GM18508 (cell line): ENCODE measurements around the gene PHF20.
A peak's percentile ranks its signal among the peaks of the same experiment; 100 is the strongest.
"Not testable (repeated sequence)": the region's sequence is repeated elsewhere in the genome, so short reads cannot be mapped to it uniquely, and the experiment has no call there.

Source experiments
- ATAC-seq: cut with Tn5 transposase; IDR thresholded peaks from one replicate; pipeline ENCODE4 v1.9.1; 2021; ENCODE audit warnings: moderate number of reproducible peaks; ENCODE audit not compliant: insufficient read depth, unreplicated experiment

PHF20 gene

DNA sequence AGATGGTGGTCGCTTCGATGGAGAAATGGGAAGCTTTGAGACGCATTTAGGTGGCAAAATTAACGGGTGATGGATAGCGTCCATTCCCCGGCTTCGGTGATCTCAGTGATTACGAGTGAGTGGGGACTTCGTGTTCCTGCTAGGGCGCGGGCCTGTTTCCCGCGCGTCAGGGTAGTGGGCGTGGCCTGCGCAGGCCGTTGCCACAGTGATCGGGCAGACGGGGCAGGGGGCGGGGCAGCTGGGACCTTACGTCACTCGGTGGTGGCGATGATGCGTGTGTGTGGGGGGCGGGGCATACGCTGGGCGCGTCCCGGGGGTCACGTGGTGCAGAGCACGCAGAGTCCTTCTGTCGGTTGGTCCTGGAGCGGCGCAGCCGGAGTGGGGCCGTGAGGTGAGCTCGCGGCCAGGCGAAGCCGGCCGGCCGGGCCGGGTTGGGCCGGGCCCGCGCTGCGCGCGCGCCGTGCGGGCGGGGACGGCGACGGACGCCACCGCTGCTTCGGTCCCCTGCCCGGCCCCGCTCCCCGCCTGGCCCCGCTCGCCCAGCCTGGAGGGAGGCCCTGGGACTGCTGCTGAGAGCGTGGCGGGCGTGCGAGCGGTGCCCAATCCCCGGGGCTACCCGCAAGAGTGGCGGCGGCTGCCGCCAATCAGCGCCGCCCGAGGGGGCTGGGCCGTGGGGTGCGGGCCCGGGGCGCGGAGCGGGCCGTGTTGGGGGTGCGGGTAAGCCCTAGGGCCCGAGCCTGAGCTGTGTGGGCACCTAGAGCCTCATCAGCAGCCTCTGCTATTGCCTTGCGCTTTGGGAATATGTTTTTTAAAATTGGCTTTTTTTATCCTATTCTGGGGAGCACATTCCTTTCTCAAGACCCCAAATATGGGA is at the start of gene PHF20:
Gene PHF20, plus strand, starts transcription at position 327 of the 874 bp plus-strand sequence. CDS start 29,508 bp downstream, outside the sequence.
- peak; percentile 34 for ATAC-seq

- ATAC-seq: not testable (repeated sequence)
These were observed 48.6 kb upstream of the PHF20 start for GRCh38 chr20:35723275-35723639.

DNA sequence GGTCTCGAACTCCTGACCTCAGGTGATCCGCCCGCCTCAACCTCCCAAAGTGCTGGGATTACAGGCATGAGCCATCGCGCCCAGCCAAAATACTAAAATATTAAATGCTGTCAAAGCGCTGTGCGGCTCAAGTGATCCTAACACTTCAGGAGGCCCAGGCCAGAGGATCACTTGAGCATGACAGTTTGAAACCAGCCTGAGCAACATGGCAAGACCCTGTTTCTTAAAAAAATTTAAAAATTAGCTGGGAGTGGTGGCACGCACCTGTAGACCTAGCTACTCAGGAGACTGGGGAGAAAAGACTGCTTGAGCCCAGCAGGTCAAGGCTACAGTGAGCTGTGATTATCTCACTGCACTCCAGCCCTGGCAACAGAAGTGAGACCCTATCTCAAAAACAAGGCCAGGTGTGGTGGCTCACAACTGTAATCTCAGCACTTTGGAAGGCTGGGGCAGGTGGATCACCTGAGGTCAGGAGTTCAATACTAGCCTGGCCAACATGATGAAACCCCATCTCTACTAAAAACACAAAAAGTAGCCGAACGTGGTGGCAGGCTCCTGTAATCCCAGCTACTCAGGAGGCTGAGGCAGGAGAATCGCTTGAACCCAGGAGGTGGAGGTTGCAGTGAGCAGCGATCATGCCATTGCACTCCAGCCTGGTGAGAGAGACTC is 48.0 kb upstream of the PHF20 start:
- ATAC-seq: not testable (repeated sequence)

DNA sequence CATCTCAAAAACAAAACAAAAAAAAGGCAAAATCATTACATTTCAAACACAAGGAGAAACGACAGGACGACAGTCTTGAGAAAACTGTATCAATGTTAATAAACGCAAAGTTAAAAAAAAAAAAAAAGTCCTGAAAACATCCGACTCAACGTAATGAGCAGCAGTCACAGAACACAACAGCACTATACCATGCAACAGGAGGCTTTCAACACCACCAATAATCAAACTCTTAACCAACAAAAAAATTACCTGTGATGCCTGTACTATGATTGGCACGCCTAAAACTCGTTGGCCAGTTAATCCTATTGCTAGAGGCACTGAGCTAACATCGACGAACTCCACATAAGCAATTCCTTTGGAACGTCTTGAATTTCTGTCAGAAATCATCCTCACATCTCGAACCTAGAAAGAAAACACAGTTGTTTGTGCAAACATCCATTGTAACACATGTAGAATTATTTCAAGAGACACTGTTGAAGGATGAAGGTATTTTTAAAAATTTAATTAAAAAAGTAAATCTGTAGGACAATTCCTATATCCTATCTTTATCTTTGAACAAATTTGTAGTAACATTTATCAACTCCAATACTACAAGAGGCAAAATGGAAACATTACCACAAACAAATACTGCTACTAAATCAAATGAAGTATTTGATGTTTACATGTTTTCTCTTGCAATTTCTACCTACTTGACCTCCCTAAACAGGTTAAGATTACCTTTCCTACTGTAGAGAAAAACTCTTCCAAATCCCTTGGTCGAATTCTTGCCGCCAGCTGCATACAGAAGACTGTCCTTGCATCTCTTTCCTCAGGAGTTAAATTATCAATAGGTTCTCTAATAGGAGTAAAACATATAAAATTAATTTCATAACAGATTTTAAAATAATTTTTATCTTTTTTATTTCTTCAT is 47.2 kb upstream of the PHF20 start:
- ATAC-seq: no peak

GRCh38 chr20:35726842-35727711 is 44.7 kb upstream of the PHF20 start:
- no peak for ATAC-seq

DNA sequence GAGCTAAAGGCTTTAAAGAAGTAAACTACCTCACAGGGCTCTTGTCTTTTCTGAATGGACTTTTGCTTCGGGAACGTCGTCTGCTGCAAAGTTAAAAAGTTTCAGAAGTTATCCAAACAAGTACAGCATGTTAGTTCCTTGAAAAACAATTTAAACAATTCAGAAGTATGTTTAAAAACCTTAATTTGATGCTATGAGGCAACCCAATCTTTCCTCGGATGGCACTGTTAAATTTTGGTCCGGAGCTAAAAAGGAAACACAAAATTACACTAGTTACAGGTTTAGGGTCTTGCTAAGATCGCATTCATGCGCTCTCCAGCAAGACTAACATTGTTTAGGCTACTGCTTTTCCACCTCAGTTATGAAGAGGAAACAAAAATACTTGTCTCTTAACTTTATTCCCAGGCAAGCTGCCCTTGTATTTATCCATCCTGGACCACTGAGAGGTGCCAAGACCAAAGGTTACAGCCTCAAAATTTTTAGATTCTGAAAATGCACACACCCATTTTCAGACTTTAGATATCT is 42.5 kb upstream of the PHF20 start:
- no peak for ATAC-seq

DNA sequence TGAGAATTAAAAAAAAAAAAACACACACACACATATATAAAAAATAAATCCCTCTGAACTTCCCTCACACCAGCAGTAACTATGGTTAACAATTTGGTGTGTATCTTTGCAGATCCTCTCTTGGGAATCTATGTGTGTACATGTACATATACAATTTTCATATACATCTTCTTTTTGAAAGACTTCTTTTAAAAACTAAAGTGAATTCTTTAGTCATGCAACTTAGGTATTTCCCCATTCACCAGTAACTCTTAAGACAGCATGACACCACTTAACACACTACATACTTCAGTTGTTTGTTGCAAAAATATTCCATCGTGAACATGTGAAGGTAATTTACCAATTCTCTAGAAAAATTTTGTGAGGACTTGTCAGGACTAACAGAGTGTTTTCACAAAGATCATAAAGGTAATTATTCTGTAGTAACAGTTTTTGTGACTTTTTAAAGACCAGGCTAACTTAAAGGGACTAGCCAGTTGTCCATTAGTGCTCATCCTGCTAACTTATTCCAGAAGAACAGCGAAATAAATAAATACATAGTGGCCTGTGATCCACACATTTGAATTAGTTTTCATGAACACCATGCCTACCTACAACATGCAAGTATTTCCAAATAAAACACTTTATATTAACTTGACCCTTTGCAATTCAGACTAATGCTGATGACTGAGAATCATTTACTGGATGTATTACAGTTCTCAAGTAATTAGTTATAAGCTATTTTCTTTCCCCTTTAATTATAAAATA is 41.8 kb upstream of the PHF20 start:
- ATAC-seq: no peak

GRCh38 chr20:35730583-35731468 is 41.0 kb upstream of the PHF20 start:
- no peak for ATAC-seq

DNA sequence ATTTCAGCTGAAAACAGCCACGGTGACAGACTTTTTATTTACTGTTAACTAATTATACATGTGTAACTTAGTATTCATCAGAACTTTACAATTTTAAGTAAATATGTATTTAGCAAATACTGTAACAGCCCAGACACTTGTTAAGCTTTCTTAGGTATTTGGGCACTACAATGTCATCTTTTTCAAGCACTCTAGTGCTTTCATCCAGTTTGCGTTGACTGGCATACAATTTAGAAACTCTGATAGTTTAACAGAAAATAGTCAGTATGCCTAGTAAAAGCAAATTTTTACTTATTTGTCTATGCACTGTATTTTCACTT is 40.4 kb upstream of the PHF20 start:
- ATAC-seq: no peak

GRCh38 chr20:35731862-35732643 is 39.8 kb upstream of the PHF20 start:
- no peak for ATAC-seq

GRCh38 chr20:35732644-35732982 is 39.2 kb upstream of the PHF20 start:
- ATAC-seq: no peak

DNA sequence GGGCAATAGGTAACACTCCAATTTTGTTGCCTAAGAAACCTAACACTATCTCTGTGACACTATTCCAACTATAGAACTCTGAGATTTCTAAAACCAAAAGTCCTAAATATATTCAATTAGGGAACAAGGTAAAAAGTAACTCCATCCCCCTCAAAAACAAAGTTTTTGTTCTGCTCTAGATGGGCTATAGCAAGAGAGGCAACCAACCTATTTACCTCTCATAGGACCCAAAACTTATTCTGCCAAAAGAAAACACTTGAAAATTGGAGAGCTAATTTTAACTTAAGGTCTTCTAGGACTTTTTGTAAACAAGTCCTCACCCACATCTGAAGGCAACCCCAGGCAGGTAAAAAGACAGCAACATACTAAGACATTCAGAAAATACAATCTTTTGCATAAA is 37.4 kb upstream of the PHF20 start:
- ATAC-seq: no peak

- no peak for ATAC-seq
These were observed 36.8 kb upstream of the PHF20 start for GRCh38 chr20:35734777-35735649.

DNA sequence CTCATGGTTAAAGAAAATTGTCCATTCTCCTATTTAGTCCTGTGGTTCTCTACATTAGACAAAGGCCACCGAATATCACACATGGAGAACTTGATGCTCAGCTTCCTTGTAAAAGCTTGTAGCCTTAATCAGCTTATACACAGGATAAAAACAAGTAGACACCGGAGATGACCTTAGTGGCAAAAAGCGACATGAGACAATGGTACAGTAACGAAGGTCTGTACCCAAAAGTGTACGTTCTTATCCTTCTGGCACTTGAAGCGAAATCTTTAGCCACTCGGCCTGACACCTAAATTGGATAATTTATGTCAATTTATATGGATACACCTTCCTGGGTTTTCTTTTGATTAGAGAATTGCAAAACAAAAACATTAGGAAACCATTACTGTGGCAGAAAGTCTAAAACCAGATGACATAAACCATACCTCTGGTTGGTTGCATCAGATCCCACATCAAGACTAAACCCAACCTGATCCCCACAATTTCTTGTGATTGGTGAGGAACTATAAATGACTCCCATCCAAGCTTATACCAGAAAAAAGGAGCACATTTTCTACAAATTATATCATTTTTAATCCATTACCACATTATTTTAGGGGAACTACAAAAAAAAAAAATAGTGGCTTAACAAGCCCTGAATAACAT is 35.9 kb upstream of the PHF20 start:
- no peak for ATAC-seq

GRCh38 chr20:35737865-35738333 is 33.9 kb upstream of the PHF20 start:
- no peak for ATAC-seq
